DMS79 (cell line): ENCODE results near the gene HGF.

Experiments
- DNase-seq: peaks from one replicate; lab custom pipeline; 2025; lab: John Stamatoyannopoulos, UW

HGF gene

GRCh38 chr7:81682873-81683272 is 87.0 kb downstream of the HGF start:
- no peak for DNase-seq

DNA sequence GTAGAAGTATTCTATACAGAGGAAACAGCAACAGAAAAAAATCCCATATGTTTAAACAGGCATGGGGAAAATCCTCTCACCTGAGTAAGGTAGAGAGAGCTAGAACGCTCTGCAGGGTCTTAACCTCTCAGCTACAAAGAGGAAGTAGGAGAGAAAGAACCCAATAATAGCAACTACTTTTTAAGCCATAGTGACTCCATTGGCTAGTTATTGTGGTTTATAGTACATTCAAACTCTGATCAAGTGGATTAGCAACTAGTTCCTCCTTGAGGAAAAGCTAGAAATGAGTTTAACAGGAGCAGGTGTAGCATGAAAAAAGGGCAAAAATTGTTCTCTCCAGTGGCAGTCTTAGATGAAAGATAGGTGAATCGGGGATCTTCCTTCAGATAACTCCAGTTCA is 89.7 kb downstream of the HGF start:
- DNase-seq, result no peak

DNA sequence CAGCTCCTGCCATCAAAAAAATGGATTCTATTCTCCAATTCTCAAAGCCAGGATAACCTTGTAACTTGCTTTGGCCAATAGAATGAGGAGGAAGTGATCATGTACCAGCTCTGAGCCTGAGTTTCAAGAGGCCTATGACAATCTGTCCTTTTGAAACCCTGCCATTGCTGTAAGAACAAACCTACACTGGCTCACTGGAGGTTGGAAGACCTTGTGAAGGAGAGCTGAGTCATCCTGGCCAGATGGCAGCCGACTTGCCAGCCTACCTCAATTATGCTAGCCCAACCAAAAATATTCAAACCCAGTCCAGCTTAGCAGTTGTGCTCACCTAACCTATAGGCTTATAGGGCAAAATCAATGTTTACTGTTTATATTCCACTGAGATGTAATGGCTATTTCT is 93.0 kb downstream of the HGF start:
- no peak for DNase-seq

DNA sequence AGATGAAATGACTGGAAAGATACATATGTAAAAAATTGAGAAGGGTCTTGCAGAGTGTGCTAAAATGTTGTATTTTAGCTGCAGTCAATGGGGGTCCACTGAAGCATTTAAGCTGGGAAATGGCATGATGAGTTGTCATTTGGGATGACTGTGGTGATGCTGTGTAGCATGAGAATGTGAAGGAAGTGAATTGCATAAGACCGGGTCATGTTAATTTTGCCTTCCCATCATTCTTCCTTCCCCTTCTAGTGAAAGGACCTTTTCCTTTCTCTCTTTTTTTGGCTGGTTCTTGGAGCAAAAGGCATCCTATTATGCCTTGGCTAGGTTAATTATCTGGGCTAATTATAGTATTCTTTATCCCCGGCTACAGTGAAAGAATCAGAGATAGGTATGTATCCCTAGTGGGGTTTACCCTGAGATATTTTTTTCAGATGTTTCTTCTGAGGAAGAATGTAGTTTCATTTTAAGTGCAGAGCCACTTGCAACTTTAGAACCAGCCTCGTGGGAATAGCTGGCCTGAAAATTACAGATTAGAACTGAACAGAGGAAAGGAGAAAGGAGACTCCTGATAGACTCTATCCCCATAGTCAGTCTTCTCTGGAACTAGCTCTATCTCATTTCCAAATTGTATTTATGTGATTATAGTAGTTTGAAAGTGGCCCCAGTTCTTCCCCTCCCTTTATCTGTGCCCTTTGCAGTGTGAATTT is 93.6 kb downstream of the HGF start:
- no peak for DNase-seq

- DNase-seq, result no peak
Observed at GRCh38 chr7:81674431-81674830, 95.4 kb downstream of the HGF start.

DNA sequence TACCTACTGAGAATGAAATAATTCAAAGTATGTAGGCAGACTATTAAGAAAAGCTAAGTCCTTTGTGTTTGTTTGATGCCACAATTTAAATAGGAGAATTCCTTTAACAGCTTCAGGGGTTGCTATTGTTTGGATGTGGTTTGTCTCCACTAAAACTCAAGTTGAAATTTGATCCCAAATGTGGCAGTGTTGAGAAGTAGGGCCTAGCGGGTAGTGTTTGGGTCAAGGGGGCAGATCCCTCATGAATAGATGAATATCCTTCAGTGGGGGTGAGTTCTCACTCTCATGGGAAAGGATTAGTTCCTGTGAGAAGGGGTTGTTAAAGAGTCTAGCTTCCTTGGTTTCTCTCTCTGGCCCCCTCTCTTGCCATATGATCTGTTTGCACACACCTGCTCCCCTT is 97.0 kb downstream of the HGF start:
- DNase-seq, result peak; percentile 7

GRCh38 chr7:81669476-81670105 is 100.3 kb downstream of the HGF start:
- DNase-seq, result no peak

- no peak for DNase-seq
Observed at GRCh38 chr7:81666209-81666608, 103.6 kb downstream of the HGF start.

- no peak for DNase-seq
Observed at GRCh38 chr7:81665236-81665635, 104.6 kb downstream of the HGF start.

- no peak for DNase-seq
Observed at GRCh38 chr7:81664304-81664703, 105.5 kb downstream of the HGF start.

DNA sequence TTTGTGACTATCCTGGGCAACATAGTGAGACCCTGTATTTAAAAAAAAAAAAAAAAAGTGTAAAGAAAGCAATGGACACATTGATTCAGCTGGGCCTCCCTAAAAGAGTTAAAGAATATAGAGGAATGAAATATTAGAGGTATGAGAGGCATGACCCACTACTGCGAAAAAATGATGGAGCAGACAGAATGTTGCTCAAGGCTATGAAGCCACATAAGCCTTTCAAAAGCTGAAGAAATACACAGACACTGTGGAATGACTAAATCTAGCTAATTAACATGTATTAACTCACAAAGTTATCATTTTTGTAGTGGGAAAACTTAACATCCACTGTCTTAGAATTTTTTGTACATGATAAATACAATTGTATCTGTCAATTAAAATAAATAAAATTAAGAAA is 107.3 kb downstream of the HGF start:
- DNase-seq, result no peak

GRCh38 chr7:81659697-81660395 is 110.0 kb downstream of the HGF start:
- no peak for DNase-seq

GRCh38 chr7:81657551-81657950 is 112.3 kb downstream of the HGF start:
- DNase-seq, result no peak

GRCh38 chr7:81655271-81655670 is 114.6 kb downstream of the HGF start:
- no peak for DNase-seq

- DNase-seq, result no peak
Observed at GRCh38 chr7:81652225-81652624, 117.6 kb downstream of the HGF start.
